GM19452 (cell line): ENCODE measurements around the gene CCDC167.
"Not testable (repeated sequence)": the region's sequence is repeated elsewhere in the genome, so short reads cannot be mapped to it uniquely, and the experiment has no call there.

ENCODE experiments used
- ATAC-seq: cut with Tn5 transposase; IDR thresholded peaks from one replicate; pipeline ENCODE4 v1.9.1; 2021; ENCODE audit not compliant: unreplicated experiment

Gene CCDC167

GRCh38 chr6:37511910-37512399, 12.3 kb upstream of the CCDC167 start:
- no peak for ATAC-seq

GRCh38 chr6:37511201-37511600, 11.5 kb upstream of the CCDC167 start:
- no peak for ATAC-seq

- no peak for ATAC-seq
Measured at GRCh38 chr6:37507690-37508421, 8.2 kb upstream of the CCDC167 start.

- ATAC-seq = no peak
Measured at GRCh38 chr6:37507077-37507476, 7.4 kb upstream of the CCDC167 start.

- no peak for ATAC-seq
Measured at GRCh38 chr6:37506479-37506878, 6.8 kb upstream of the CCDC167 start.

GRCh38 chr6:37504024-37504423, 4.3 kb upstream of the CCDC167 start:
- ATAC-seq = no peak

- no peak for ATAC-seq
Measured at GRCh38 chr6:37503309-37503965, 3.7 kb upstream of the CCDC167 start.

GRCh38 chr6:37502703-37503291, 3.1 kb upstream of the CCDC167 start:
- no peak for ATAC-seq

GRCh38 chr6:37501632-37502491, 2.2 kb upstream of the CCDC167 start:
- ATAC-seq = no peak

- ATAC-seq = not testable (repeated sequence)
Measured at GRCh38 chr6:37500904-37501303, 1.2 kb upstream of the CCDC167 start.

GRCh38 chr6:37500294-37500608, 558 bp upstream of the CCDC167 start:
- no peak for ATAC-seq

- ATAC-seq = no peak
Measured at GRCh38 chr6:37496951-37497885, 2.5 kb downstream of the CCDC167 start.

- ATAC-seq = no peak
Measured at GRCh38 chr6:37495244-37495934, 4.3 kb downstream of the CCDC167 start.

GRCh38 chr6:37493661-37493995, 6.1 kb downstream of the CCDC167 start:
- ATAC-seq = no peak

GRCh38 chr6:37492991-37493660, 6.6 kb downstream of the CCDC167 start:
- no peak for ATAC-seq

- no peak for ATAC-seq
Measured at GRCh38 chr6:37492236-37492972, 7.3 kb downstream of the CCDC167 start.

- ATAC-seq = no peak
Measured at GRCh38 chr6:37491830-37492208, 7.9 kb downstream of the CCDC167 start.

GRCh38 chr6:37491171-37491829, 8.4 kb downstream of the CCDC167 start:
- no peak for ATAC-seq
